ENCODE results near the gene SOX14.

GRCh38 chr3:137766876-137767537 is 2.9 kb downstream of the SOX14 start:
- TF ChIP-seq CTCF (IDR thresholded peaks at IDR 0.05; ENCODE audit: borderline replicate concordance, extremely low read depth, low read length, poor library complexity, severe bottlenecking) (no peak), EZH2 (IDR thresholded peaks at IDR 0.05; ENCODE audit: borderline replicate concordance, low read depth, low read length, severe bottlenecking) (no peak)
